Peyer's patch (tissue), 4 donors: ENCODE results near the gene NACC2.

Source experiments
- CTCF ChIP-seq, 6 experiments: fragments of 450-650 bp in 4 of 6; fragments of 200-600 bp in 2 of 6; sonication (generic) in 1 of 6; IDR thresholded peaks; one replicate each; pipeline ENCODE4 v1.5.1; 2017 to 2019; ENCODE audit warnings: antibody characterized with exemption in 6 of 6, mild to moderate bottlenecking in 3 of 6, moderate library complexity in 1 of 6
- POLR2A ChIP-seq, 2 donors: fragments of 450-650 bp; IDR thresholded peaks; one replicate each; pipeline ENCODE4 v1.5.1; 2017; ENCODE audit warnings: antibody characterized with exemption in 2 of 2, mild to moderate bottlenecking in 2 of 2, moderate library complexity in 2 of 2

- no peak for TF ChIP-seq CTCF (IDR thresholded peaks at IDR 0.05)
- TF ChIP-seq POLR2A (IDR thresholded peaks at IDR 0.05) = no peak
Measured at GRCh38 chr9:135974220-135974573, 120.9 kb downstream of the NACC2 start.
